GM12801 (cell line): ENCODE measurements around the gene FBRS.

Experiments used
- CTCF ChIP-seq: IDR thresholded peaks from one replicate; pipeline ENCODE4 v1.5.1; 2011; ENCODE audit warnings: control low read depth; ENCODE audit not compliant: insufficient read length; ENCODE audit errors: extremely low read depth

The FBRS gene

GRCh38 chr16:30669026-30669902 lies 11.0 kb downstream of the FBRS start:
- no peak for TF ChIP-seq CTCF

GRCh38 chr16:30669903-30670824 lies 11.9 kb downstream of the FBRS start:
- TF ChIP-seq CTCF: no peak

- TF ChIP-seq CTCF: no peak
Observed at GRCh38 chr16:30675143-30675542, 16.9 kb downstream of the FBRS start.

- TF ChIP-seq CTCF: no peak
Observed at GRCh38 chr16:30677931-30678585, 19.8 kb downstream of the FBRS start.

GRCh38 chr16:30678586-30678970 lies 20.3 kb downstream of the FBRS start:
- no peak for TF ChIP-seq CTCF

- no peak for TF ChIP-seq CTCF
Observed at GRCh38 chr16:30680326-30680725, 22.1 kb downstream of the FBRS start.

GRCh38 chr16:30688701-30689100 lies 30.5 kb downstream of the FBRS start:
- no peak for TF ChIP-seq CTCF
